ENCODE results near the gene DPM3. TPM values are rescaled to one million over a fixed set of nuclear protein-coding genes. Genes with fewer than 3 reads are reported as not detected.

Gene DPM3
- total and polyA plus RNA-seq, 9 of the 15 experiments (the other 6 are each of a cell fraction or from before 2014, with no cell fraction given): 3.7 to 120 (median 36.4) TPM

GRCh38 chr1:155178441-155179111 lies 38.2 kb upstream of the DPM3 start (continued):
- TF ChIP-seq HDAC6 (IDR thresholded peaks at IDR 0.05; ENCODE audit: low read depth, low read length) (no peak), DACH1 (IDR thresholded peaks at IDR 0.05; ENCODE audit: partially characterized antibody) (peak; percentile 17), TRIM24 (IDR thresholded peaks at IDR 0.05) (peak; percentile 60 to 67; a peak in 2 of 4 replicates)

GRCh38 chr1:155177918-155178281 lies 37.6 kb upstream of the DPM3 start:
- no peaks in the 10 kb centered on the region for H3K36me3 ChIP-seq (ENCODE audit: control insufficient read depth, insufficient read depth, low read length)
- CTCF ChIA-PET (ENCODE audit: low intra/inter-chr PET ratio): interaction anchor here (2.3 kb wide), 1 partner anchor 49 kb away, joined by 17 read pairs; no protein-coding TSS in a partner anchor
- ATAC-seq (no peak), FAIRE-seq (no peak), DNase-seq (ENCODE audit: extremely low read depth in 1 of 4, low spot score in 3 of 4) (no peak)
- BruUV-seq (replicated peaks): no TSS peak
- no peaks in the 10 kb centered on the region for H4K20me1 ChIP-seq (replicated peaks; ENCODE audit: control insufficient read depth, insufficient read depth, low read length)
- H3K9me1 ChIP-seq (ENCODE audit: control insufficient read depth, insufficient read depth, low read length): no peaks in the 10 kb centered on the region
- intact Hi-C loops (cut with micrococcal nuclease) (no loop called here), in situ Hi-C loops (cut with MboI) (no loop called here)
- H3K4me1 ChIP-seq (replicated peaks in 1 of 2; ENCODE audit: control insufficient read depth in 2 of 2, insufficient read depth in 2 of 2, low read length in 2 of 2): peaks cover 15 to 65% of the 10 kb centered on the region in 2 experiments; a peak in 4 of 5 replicates
- TF ChIP-seq ZNF175 (CRISPR knock-in tag; IDR thresholded peaks at IDR 0.05; ENCODE audit: low read depth) (no peak), TFE3 (CRISPR knock-in tag; IDR thresholded peaks at IDR 0.05) (no peak), GTF2E2 (tag; IDR thresholded peaks at IDR 0.05) (no peak), ZNF586 (CRISPR knock-in tag; conservative IDR thresholded peaks at IDR 0.05) (no peak), CC2D1A (IDR thresholded peaks at IDR 0.05) (no peak), MXI1 (IDR thresholded peaks at IDR 0.05; ENCODE audit: low read depth, low read length) (no peak), ZNF79 (CRISPR knock-in tag; IDR thresholded peaks at IDR 0.05; ENCODE audit: low read depth) (no peak), POLR2AphosphoS2 (IDR thresholded peaks at IDR 0.05; ENCODE audit: low read length) (no peak), CHD1 (IDR thresholded peaks at IDR 0.05; ENCODE audit: low read length) (no peak), GTF2B (IDR thresholded peaks at IDR 0.05; ENCODE audit: extremely low read depth, insufficient read length) (no peak), GTF2A2 (tag; IDR thresholded peaks at IDR 0.05) (no peak), CCAR2 (IDR thresholded peaks at IDR 0.05; ENCODE audit: low read depth, low read length) (no peak)
- POLR2A ChIA-PET: interaction anchor here (1.4 kb wide), 1 partner anchor 62 kb away, joined by 4 read pairs; no protein-coding TSS in a partner anchor
- no peak overlapping the region for H3K27ac ChIP-seq (ENCODE audit: extremely low read depth, low read depth, low read length)
- H3K27me3 ChIP-seq (ENCODE audit: control insufficient read depth in 2 of 2, insufficient read depth in 2 of 2, low read length in 2 of 2): no peaks in the 10 kb centered on the region
- H2AFZ ChIP-seq (ENCODE audit: low read depth, low read length): no peak overlapping the region
- H3K4me2 ChIP-seq (ENCODE audit: insufficient read depth, low read length): no peak overlapping the region
- H3K9ac ChIP-seq (ENCODE audit: insufficient read depth in 1 of 2, low read depth in 2 of 2, low read length in 2 of 2): no peak overlapping the region
- no peak overlapping the region for H3K4me3 ChIP-seq
- WGBS (ENCODE audit: insufficient coverage, low coverage, missing lambda C conversion rate): 82% methylated on average over 9 of the region's 9 CpGs
- peaks cover 2% of the 10 kb centered on the region for H3K79me2 ChIP-seq (ENCODE audit: control insufficient read depth, insufficient read depth, low read length)
- H3K9me3 ChIP-seq (replicated peaks; ENCODE audit: control insufficient read depth, insufficient read depth, low read depth, low read length): no peaks in the 10 kb centered on the region

All from K562 (cell line).